Caco-2 (cell line): ENCODE results near the gene COL8A2. TPM values are rescaled to one million over a fixed set of nuclear protein-coding genes. Genes with fewer than 3 reads are reported as not detected.

Experiments
- BruUV-seq: library from RNA; stranded (reverse); fragments of 400-500 nt; replicated peaks from 2 replicates; lab custom pipeline; 2021; lab: Mats Ljungman, UMichigan
- CTCF ChIA-PET: fragments of 300-600 bp; sonication (Branson Sonifier 250); formaldehyde crosslinking; loops from one replicate; lab custom pipeline; 2022; ENCODE audit warnings: antibody characterized with exemption; lab: Charles Lee
- POLR2A ChIA-PET: fragments of 300-600 bp; sonication (Branson Sonifier 250); formaldehyde crosslinking; loops from one replicate; lab custom pipeline; 2022; ENCODE audit warnings: antibody characterized with exemption; lab: Charles Lee
- DNase-seq, 2 experiments: peaks; one replicate each; pipeline versions ENCODE4 v3.0.0 to v3.0.0-alpha.2; 2020 to 2022
- H3K27me3 ChIP-seq: replicated peaks from 2 replicates; pipeline ENCODE4 v1.6.0; 2011; ENCODE audit warnings: low read length; ENCODE audit not compliant: control insufficient read depth, insufficient read depth
- H3K36me3 ChIP-seq: 2 replicates; pipeline ENCODE4 v1.5.1; 2011; ENCODE audit warnings: low read length; ENCODE audit not compliant: control insufficient read depth, insufficient read depth
- H3K4me1 ChIP-seq: fragments of 250-450 bp; sonication (Bioruptor Pico); 2 replicates; pipeline ENCODE4 v1.5.1; 2020; ENCODE audit warnings: mild to moderate bottlenecking
- H3K4me3 ChIP-seq: 2 replicates; pipeline ENCODE4 v1.5.1; 2011; ENCODE audit warnings: low read depth, mild to moderate bottlenecking, control low read depth, low read length
- H3K9me3 ChIP-seq: fragments of 250-450 bp; sonication (Bioruptor Pico); 2 replicates; pipeline ENCODE4 v1.5.1; 2020; ENCODE audit warnings: mild to moderate bottlenecking, moderate library complexity
- H3K27ac Mint-ChIP-seq: one replicate; pipeline ENCODE4 v1.8.0; 2022; ENCODE audit warnings: mixed read lengths; ENCODE audit not compliant: unreplicated experiment
- H3K27me3 Mint-ChIP-seq: one replicate; pipeline ENCODE4 v1.8.0; 2022; ENCODE audit warnings: mixed read lengths; ENCODE audit not compliant: insufficient read depth, unreplicated experiment
- H3K36me3 Mint-ChIP-seq: one replicate; pipeline ENCODE4 v1.8.0; 2022; ENCODE audit warnings: mild to moderate bottlenecking, mixed read lengths; ENCODE audit not compliant: insufficient read depth, unreplicated experiment
- H3K4me1 Mint-ChIP-seq: one replicate; pipeline ENCODE4 v1.8.0; 2022; ENCODE audit warnings: low read depth, mixed read lengths; ENCODE audit not compliant: unreplicated experiment
- H3K4me3 Mint-ChIP-seq: one replicate; pipeline ENCODE4 v1.8.0; 2022; ENCODE audit warnings: mild to moderate bottlenecking, moderate library complexity, mixed read lengths; ENCODE audit not compliant: unreplicated experiment
- H3K9me3 Mint-ChIP-seq: one replicate; pipeline ENCODE4 v1.8.0; 2022; ENCODE audit warnings: mixed read lengths; ENCODE audit not compliant: unreplicated experiment
- CTCF ChIP-seq, 2 experiments: fragments of 200-600 bp in 1 of 2; IDR thresholded peaks; 1 replicate in 1 of 2; 2 replicates in 1 of 2; pipeline versions ENCODE4 v1.5.1 to v1.8.0; 2011 to 2022; ENCODE audit warnings: antibody characterized with exemption in 1 of 2, control low read depth in 1 of 2, inconsistent platforms in 1 of 2, low read depth in 1 of 2, low read length in 1 of 2, mild to moderate bottlenecking in 1 of 2, moderate library complexity in 1 of 2; ENCODE audit not compliant: insufficient read depth in 1 of 2, severe bottlenecking in 1 of 2, unreplicated experiment in 1 of 2
- intact Hi-C: fragments of 100-400 bp; cut with micrococcal nuclease; formaldehyde crosslinking; loops from one replicate; pipeline ENCODE4 v1.10.0; 2022; ENCODE audit not compliant: unreplicated experiment
- total RNA-seq: library from RNA; stranded (reverse); gene quantifications from 2 replicates; pipeline ENCODE4 v1.2.3, GENCODE V29; 2022

COL8A2 gene
- total RNA-seq, 1 experiment from 2014 or later: 0.18 TPM

- Mint-ChIP-seq H3K4me1 (no peaks in the 10 kb centered on the region), H3K27ac (no peak overlapping the region), H3K36me3 (no peaks in the 10 kb centered on the region), H3K9me3 (no peaks in the 10 kb centered on the region), H3K27me3 (no peaks in the 10 kb centered on the region), H3K4me3 (no peak overlapping the region)
- Histone ChIP-seq H3K27me3 (no peaks in the 10 kb centered on the region), H3K9me3 (no peaks in the 10 kb centered on the region), H3K4me1 (no peaks in the 10 kb centered on the region), H3K4me3 (no peak overlapping the region), H3K36me3 (no peaks in the 10 kb centered on the region; the same call in 1 of the 2 replicates)
- intact Hi-C loops: loop anchor here (5.0 kb wide), 1 partner anchor 51 kb away; the partner anchor contains the start of gene TRAPPC3
- TF ChIP-seq CTCF (IDR thresholded peaks at IDR 0.05; ENCODE audit: insufficient read depth in 1 of 2, low read depth in 1 of 2, low read length in 1 of 2, severe bottlenecking in 1 of 2, unreplicated experiment in 1 of 2): peak; percentile 20 to 22
- ChIA-PET POLR2A (no interaction called here), CTCF (interaction anchor here (0.6 to 1.4 kb wide), 6 partner anchors 36 to 320 kb away, joined by 3 to 14 read pairs (median 4); no protein-coding TSS in a partner anchor)
- DNase-seq: peak in 1 of 2 experiments; percentile 34
- BruUV-seq: no TSS peak
Observed at GRCh38 chr1:36096500-36097432, 28.3 kb downstream of the COL8A2 start.

- no TSS peak for BruUV-seq
- no peaks in the 10 kb centered on the region for H3K9me3 Mint-ChIP-seq
- Histone ChIP-seq H3K4me3 (no peak overlapping the region), H3K36me3 (no peaks in the 10 kb centered on the region; the same call in 1 of the 2 replicates), H3K27me3 (no peaks in the 10 kb centered on the region), H3K9me3 (no peaks in the 10 kb centered on the region), H3K4me1 (no peaks in the 10 kb centered on the region)
- no peak overlapping the region for H3K27ac Mint-ChIP-seq
- no peak overlapping the region for H3K4me3 Mint-ChIP-seq
- peaks cover 6% of the 10 kb centered on the region for H3K36me3 Mint-ChIP-seq
- POLR2A ChIA-PET: no interaction called here
- no peaks in the 10 kb centered on the region for H3K4me1 Mint-ChIP-seq
- CTCF ChIA-PET: interaction anchor here (0.6 to 1.4 kb wide), 4 partner anchors 54 to 1836 kb away, joined by 3 to 6 read pairs (median 4); no protein-coding TSS in a partner anchor
- intact Hi-C loops: loop anchor here (5.0 kb wide), 1 partner anchor 51 kb away; the partner anchor contains the start of gene TRAPPC3
- DNase-seq: no peak
- H3K27me3 Mint-ChIP-seq: no peaks in the 10 kb centered on the region
- no peak for TF ChIP-seq CTCF (IDR thresholded peaks at IDR 0.05; ENCODE audit: insufficient read depth in 1 of 2, low read depth in 1 of 2, low read length in 1 of 2, severe bottlenecking in 1 of 2, unreplicated experiment in 1 of 2)
Observed at GRCh38 chr1:36095760-36096405, 29.1 kb downstream of the COL8A2 start.

GRCh38 chr1:36094621-36095061, 30.4 kb downstream of the COL8A2 start:
- Histone ChIP-seq H3K4me3 (no peak overlapping the region), H3K36me3 (no peaks in the 10 kb centered on the region; the same call in 1 of the 2 replicates), H3K9me3 (no peaks in the 10 kb centered on the region), H3K4me1 (no peaks in the 10 kb centered on the region), H3K27me3 (no peaks in the 10 kb centered on the region)
- no peaks in the 10 kb centered on the region for H3K9me3 Mint-ChIP-seq
- H3K27me3 Mint-ChIP-seq: no peaks in the 10 kb centered on the region
- intact Hi-C loops: loop anchor here (5.0 kb wide), 1 partner anchor 53 kb away; the partner anchor contains the start of gene TRAPPC3
- H3K4me1 Mint-ChIP-seq: no peaks in the 10 kb centered on the region
- peaks cover 9% of the 10 kb centered on the region for H3K36me3 Mint-ChIP-seq
- no peak for DNase-seq
- no peak overlapping the region for H3K4me3 Mint-ChIP-seq
- H3K27ac Mint-ChIP-seq: no peak overlapping the region
- ChIA-PET CTCF (no interaction called here), POLR2A (no interaction called here)
- BruUV-seq: no TSS peak
- TF ChIP-seq CTCF (IDR thresholded peaks at IDR 0.05; ENCODE audit: insufficient read depth in 1 of 2, low read depth in 1 of 2, low read length in 1 of 2, severe bottlenecking in 1 of 2, unreplicated experiment in 1 of 2): no peak
